NCI-H1694 treated with DMSO at 0.1 percent for 48 hours (cell line): ENCODE data around the gene TRERF1.

Experiments used
- DNase-seq: peaks from one replicate; lab custom pipeline; 2025; lab: John Stamatoyannopoulos, UW

TRERF1 gene

DNA sequence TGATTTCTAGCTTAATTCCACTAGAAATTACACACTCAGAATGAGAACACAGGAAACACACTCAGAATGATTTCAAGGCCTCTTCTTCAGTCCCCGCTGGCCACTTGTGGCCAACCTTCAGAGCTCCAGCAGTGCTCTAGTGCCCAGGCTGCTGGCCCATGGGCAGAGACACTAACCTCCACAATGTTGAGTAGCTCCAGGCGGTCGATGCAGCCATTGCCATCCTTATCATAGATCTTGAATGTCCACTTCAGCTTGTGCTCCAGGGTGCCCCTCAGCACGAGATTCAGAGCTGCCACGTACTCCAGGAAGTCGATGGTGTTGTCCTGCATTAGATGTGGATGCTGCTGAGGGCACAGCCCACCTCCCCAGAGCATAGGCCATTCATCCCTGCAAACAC is 263.3 kb downstream of the TRERF1 start:
- no peak for DNase-seq

- DNase-seq = no peak
Measured at GRCh38 chr6:42185597-42185996, 266.1 kb downstream of the TRERF1 start.

GRCh38 chr6:42184475-42184874 is 267.3 kb downstream of the TRERF1 start:
- no peak for DNase-seq

DNA sequence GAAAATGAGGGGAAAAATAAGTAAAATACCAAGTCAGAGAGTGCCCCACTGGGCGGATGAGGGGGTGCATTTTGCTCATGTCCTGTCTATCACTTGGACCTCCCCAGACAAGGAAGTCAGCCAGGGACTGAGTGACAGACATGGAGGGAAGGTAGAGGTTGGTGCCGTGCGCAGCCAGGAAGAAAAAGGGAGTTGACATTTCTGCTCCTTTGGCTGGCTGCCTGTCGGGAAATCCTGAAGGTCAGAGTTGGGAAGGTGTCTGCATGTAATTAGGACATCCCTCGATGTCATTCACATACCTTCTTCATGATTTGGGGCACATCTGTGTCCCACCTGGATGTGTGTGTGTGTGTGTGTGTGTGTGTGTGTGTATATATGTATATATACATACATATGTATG is 269.6 kb downstream of the TRERF1 start:
- DNase-seq = no peak

GRCh38 chr6:42179945-42180313 is 271.8 kb downstream of the TRERF1 start:
- no peak for DNase-seq

DNA sequence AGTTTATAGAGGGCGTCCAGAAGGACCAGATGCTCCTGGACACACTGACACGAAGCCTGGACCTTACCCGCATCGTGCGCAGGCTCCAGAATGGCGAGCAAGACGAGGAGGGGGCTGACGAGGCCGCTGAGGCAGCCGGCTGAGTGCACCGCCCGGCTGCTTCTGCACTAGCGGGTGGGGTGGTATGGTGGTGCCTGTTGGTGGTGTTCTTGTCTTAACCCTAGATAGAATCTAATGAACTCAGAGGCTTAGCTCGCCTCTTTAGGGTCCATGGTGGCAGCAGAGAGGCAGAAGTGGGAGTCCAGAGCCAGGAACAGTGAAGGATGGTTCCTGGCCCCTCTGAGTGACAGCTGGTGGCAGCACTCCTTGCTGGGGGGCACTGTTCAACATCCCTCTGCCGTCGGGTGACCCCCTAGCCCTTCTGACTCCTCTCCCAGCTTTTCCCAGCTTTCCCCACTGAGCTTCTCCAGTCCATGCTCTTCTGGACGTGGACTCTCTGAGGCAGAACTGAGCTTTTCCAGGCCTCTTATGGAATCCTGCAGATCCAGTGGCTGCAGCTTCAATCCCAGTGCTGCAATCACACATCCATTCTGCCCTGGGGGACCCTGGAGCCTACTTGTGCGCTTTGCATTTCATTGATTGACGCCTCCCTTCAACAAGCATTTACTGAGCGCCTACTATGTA is 272.3 kb downstream of the TRERF1 start:
- DNase-seq = no peak

GRCh38 chr6:42177514-42178364 is 274.0 kb downstream of the TRERF1 start:
- no peak for DNase-seq

- no peak for DNase-seq
Measured at GRCh38 chr6:42176981-42177380, 274.7 kb downstream of the TRERF1 start.

- no peak for DNase-seq
Measured at GRCh38 chr6:42175860-42176259, 275.9 kb downstream of the TRERF1 start.
